LoVo (cell line): ENCODE results near the gene SYT17.

ENCODE experiments used
- DNase-seq: peaks from one replicate; pipeline ENCODE4 v3.0.0-alpha.2; 2016; ENCODE audit warnings: low spot score

SYT17 gene, protein sequence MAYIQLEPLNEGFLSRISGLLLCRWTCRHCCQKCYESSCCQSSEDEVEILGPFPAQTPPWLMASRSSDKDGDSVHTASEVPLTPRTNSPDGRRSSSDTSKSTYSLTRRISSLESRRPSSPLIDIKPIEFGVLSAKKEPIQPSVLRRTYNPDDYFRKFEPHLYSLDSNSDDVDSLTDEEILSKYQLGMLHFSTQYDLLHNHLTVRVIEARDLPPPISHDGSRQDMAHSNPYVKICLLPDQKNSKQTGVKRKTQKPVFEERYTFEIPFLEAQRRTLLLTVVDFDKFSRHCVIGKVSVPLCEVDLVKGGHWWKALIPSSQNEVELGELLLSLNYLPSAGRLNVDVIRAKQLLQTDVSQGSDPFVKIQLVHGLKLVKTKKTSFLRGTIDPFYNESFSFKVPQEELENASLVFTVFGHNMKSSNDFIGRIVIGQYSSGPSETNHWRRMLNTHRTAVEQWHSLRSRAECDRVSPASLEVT

DNA sequence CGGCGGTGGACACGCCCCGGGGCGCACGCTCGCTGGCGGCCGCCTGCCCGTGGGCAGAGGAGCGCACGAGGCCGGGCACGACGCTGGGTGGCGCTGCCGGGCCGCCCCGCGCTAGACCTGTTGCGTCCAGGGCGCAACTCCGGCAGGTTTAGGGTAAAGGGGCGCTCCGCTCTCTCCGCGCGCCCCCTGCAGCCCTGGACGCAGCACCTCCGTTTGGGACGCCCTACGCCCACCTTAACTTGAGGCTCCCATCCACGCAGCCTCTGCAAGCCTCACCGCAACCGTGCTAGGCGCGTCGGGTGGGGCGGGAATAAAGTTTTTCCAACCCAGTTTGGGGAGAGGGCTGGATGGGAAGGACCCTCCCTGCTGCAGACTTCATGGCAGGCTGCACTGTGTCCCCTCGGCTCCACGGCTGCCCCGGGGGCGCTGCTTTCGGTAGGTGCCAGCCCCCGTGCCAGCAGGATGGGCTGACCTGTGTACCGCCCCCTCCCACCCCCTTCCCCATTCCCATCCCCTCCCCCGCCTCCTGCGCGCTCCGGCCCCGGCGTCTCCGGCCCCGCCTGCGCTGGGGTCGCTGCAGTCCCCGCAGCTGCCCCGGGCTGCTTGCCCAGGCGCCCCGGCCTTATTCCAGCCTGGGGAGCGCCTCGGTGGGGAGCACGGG, at the start of gene SYT17:
SYT17 (plus strand) TSS at position 531 of the 661 bp plus-strand sequence. CDS start 407 bp downstream, outside the sequence.
- DNase-seq, result peak; percentile 89

DNA sequence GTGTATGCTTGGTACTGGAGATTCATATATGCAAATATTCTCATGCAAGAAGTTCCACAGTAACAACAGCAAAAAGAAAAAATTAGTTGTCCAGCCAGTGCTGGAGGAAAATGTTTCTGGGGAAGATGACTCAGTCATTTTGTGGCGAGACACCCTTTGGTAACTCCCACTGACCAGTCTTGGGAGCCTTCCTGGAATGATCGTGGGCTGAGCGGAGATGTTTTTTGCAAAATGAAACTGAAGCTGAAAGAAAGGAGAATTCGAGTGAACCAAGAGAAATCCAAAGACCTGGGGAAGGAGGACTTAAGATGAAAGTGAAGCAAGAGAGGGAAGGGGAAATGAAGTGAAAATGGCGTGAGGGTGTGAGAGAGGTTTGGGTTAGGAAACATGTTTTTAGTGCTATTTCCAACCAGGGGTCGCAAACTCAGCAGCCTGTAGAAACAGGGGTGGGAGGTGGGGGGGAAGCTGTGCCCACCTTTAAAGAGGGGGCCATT, 49.1 kb upstream of the SYT17 start:
- no peak for DNase-seq

DNA sequence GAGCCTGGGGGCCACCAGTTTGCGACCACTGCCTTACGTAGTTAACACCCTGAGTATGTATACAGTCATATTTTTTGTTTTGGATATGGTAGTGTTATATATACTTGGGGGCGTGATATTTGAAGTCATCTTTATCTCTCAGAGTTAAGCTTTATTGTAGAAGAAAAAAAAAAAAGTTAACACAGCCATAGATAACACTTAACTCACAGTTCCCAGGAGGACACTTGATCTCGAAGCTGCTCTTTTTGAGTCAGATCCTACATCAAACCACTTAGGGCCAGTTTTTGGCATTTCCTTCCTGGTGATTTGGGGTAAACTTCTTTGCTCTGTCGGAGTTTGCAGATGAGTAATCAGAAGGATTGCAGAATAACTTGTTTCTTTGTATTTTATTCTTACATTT, 48.5 kb upstream of the SYT17 start:
- DNase-seq, result no peak

DNA sequence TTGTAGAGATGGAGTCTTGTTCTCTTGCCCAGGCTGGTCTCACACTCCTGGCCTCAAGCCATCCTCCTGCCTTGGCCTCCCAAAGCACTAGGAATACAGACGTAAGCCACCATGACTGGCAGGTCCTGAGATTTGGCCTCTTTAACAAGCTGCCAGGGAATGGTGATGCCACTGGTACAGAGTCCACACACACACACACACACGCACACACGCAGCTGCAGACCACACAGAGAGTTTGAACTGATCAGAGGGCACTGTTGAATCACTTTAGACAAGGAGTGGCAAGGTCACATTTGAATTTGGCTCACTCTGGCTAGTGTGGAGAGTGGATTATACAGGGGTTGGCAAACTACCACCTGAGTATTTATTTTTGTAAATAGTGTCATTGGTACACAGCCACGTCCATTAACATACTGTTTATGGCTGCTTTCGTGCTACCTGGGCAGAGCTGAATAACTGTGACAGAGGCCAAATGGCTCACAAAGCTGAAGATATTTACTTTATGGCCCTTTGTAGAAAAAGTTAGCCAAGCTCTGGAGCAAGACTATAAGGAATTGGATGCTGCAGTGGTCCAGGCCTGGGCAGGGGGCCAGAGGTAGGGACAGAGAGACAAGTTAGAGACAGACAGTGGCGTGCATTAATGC, 44.4 kb upstream of the SYT17 start:
- no peak for DNase-seq

DNA sequence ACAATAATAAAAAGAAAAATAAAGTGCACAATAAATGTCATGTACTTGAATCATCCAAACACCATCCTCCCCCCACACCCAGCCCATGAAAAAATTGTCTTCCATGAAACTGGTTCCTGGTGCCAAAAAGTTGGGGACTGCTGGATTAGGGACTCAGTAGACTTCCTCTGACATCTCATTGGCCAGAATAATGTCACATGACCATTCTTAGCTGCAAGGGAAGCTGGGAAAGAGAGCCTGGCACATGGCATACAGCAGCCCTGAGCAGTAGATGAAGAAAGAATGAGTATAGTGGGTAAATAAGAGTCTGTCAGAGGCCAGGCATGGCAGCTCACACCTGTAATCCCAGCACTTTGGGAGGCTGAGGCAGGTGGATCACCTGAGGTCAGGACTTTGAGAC, 41.7 kb upstream of the SYT17 start:
- DNase-seq, result no peak

DNA sequence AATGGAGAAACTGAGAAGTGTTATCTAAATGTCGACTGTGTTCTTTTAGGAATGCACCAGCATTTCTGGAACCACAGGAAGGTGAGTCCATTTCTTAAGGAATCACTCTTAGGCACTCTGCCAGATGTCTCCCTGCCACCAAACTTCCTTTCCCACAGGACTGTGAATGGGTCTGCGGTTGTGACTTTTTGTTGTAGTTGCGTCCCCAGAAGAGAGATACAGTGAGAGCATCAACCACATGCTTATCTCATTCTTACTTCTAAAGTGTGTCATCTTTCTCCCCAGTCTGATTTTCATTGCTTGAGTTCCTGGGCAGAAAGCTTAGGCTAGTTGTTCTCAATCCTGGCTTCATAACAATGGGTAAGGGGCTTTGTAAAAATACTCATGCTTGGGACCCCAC, 40.8 kb upstream of the SYT17 start:
- no peak for DNase-seq

DNA sequence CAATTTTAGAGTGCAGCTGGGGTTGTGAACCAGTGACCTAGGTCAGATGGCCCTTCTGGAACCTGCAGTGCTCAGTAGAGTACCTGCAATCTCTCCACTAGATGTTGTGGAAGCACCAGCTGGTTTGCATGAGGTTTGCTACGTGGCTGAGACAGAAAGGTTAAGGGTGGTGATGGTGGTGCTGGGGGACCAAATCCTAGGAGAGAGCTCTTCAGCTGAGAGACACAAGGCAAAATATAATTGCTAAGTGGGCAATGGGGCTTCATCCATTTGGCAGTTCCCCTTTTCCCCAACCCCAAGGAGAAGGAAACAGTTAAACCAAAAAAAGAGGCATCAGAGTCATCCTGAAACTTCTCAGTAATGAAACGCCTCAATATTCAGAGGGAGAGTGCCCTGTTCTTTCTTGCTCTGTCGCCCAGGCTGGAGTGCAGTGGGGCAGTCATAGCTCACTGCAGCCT, 40.3 kb upstream of the SYT17 start:
- no peak for DNase-seq

DNA sequence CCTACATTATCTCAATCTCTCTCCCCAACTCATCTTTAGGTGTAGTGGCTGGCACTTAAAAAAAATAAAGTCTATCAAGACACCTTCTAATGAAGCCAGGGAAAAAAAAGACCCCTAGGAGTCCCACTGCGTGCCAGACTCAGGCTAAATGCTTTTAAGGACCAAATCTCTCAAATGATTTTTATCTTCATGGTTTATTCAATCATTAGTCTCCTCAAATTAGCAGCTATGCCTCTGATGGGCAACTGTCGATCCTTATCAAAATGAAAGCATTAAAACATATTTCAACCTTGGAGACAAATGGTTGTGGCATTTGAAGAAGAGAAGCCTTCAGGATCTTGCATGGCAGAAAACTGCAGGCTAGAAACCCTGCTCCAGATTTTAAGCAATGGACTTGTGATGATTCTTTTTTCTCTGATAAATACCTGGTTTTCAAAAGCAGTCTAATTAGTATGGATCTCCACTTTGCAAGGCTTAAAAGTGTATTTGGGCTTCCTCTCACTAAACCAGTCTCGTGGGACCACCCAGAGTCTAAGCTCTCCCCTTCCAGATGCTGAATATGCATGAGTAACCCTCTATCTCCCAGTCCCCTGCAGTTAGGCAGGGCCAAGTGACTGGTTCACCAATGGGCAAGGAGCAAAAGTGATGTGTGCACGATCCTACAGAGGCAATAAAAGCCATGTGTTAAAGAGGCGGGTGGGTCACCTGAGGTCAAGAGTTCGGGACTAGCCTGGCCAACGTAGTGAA, 39.4 kb upstream of the SYT17 start:
- no peak for DNase-seq

DNA sequence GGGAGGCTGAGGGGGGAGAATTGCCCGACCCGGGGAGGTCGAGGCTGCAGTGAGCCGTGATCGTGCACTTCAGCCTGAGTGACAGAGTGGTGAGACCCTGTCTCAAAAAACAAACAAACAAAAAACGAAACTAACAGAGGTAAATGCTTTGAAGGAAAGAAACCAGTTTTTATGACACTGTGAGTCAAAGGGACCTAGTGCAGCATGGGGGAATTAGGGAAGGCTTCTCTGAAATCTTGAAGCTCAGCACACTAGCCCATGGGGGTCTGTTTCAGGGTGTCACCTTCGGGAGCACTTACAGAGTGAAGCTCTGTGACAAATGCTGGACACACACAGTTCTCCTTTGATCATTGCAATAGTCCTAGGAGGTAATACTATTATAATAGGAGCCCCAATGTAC, 37.7 kb upstream of the SYT17 start:
- no peak for DNase-seq

DNA sequence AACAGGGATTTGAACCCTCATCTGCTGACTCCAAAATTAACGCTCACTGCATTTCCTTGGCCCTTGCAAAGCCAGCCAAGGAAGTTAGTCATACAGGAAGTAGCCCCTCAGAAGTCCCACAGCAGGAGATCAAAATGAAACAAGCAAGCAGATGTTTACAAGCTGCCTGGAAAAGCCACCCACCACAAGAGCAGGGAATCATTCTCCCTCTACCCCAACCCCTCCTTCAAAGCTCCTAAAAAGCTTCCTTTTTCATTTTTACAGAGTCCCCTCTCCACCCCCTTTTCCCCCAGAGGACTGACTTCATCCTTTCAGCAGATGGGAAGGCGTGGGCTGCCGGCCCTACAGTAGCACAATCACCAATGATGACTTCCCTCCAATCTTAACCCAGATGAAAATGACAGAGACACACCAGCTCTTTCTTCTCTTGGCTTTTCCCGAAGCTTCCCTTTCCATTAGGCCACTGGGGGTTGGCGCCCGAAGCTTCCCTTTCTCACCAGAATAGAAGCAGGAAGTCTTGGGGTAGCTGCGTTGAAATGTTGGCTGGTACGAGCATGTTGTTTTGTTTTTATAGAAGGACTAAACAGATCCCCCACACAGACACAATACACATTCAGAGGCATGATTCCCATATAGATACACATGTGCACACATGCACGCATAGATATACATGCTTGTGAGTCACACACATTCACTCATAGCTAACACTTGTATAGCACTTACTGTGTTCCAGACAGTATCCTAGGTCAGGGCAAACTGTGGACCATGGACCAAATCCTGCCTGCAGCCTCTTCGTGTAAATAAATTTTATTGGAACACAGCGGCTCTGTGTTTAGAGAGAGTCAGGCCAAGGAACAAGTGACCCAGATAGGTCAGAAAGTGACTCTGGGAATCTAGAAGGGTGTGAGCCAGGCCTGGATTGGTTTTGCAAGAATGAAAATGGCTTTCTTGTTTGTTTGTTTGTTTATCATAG, 36.9 kb upstream of the SYT17 start:
- peak; percentile 68 for DNase-seq

DNA sequence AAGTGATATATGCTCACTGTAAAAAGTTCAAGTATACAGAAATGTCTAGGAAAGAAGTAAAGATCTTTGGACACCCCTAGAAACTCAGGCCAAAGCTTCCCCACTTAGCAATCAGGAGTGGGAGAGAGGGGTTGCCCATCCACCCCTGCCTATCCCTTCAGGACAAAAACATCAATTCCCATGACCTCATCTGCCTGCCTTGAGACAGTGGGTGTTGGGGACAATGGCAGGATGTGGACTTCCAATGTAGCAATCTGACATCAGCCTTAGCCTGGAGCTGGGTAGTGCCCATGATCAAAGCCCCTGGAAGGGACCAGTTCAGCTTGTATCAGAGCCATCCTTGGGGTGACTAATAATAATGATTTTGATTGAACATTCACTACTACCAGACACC, 36.2 kb upstream of the SYT17 start:
- no peak for DNase-seq

DNA sequence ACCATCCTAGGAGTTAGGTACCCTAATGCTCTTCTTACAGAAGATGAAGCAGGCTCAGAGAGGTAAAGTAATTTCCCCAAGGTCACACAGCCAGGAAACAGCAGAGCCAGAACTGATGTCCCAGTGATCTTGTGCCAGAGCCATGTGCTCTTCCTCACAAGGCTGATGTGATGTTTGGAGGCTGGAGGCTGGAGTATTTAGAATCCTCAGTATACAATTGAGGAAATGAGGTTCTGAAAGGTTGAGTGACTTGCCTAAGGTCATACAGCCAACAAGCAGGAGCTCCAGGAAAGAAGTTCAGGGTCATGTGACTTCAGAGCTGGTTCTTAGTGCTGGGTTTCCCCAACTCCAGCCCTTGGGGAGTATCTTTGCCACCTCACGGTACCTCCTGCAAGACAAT, 35.8 kb upstream of the SYT17 start:
- no peak for DNase-seq

DNA sequence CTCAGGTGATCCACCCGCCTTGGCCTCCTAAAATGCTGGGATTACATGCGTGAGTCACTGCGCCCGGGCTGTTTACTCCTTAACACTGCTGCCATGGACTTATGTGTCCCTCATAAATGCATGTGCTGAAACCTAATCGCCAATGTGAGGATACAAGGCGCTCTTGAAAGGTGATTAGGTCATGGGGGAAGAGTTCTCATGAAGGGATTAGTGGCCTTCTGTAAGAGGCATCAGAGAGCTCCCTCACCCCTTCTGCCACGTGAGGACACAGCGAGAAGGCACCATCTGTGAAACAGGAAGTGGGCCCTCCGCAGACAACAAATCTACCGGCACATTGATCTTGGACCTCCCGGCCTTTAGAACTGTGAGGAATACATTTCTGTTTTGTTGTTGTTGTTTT, 35.1 kb upstream of the SYT17 start:
- no peak for DNase-seq

DNA sequence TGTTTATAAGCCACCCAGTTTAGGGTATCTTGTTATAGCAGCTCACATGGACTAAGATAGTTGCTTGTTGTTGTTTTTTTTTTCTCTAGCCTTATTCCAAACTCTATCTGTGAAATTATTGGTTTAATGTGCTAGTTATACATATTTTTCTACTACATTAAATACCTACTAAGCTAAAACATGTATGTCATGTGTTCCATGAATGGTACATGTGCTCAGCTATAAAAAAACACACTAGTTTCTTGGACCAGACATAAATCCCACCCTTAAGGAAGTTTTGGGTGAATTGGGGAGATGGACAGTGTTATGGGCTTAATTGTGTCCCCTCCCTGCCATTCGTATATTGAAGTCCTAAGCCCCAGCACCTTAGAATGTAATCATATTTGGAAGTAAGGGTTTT, 34.4 kb upstream of the SYT17 start:
- DNase-seq, result no peak

DNA sequence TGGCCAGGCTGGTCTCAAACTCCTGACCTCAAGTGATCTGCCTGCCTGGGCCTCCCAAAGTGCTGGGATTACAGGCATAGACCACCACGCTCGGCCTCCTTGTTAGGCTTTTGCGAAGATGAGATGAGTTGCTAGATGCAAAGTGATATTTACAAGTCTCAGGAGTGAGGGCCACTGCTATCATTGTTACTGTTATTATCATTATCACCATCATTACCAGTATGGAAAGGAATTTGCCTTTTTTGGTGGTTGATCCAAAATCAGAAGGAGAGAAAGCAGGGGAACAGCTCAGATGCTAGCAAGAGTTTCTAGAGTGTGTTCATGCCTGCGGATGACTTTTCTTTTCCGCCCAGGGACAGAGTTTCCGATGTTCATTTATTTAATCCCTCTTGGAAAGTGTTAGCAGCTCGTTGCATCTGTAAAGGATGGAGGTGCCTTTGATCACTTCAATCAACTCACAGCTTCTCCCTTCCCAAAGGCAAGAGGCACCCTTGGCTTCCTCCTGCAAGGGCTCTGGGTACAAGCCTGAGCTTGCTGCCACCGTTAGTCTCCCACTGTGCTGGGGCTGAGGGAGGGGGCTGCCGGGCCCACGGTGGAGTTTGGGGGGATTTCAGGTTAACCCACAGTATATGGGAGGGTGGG, 32.7 kb upstream of the SYT17 start:
- DNase-seq, result no peak

DNA sequence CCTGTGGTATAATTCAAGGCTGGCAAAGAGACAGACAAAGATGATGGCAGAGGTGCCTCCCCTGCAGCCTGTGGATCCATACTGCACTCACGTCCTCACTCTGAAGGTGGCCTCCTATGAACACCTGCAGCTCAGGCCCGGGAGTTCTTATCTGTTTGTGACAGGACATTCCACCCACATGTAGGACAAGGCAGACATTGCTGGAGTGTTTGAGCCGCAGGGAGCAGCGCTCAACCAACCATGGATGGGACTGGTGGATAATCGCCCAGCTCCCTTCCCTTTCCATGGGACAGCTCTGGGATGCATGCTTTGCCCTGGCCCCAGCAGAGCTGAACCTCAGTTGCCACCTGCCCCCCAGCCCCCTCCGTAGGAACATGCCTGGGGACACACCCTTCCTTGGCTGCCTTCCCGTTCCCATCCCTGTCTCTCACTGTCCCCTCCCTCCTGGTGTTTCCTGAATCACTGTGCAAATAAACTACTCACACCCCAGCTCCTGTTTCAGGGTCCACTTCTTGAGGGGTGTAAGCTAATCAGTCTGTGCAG, 32.1 kb upstream of the SYT17 start:
- peak; percentile 86 for DNase-seq

DNA sequence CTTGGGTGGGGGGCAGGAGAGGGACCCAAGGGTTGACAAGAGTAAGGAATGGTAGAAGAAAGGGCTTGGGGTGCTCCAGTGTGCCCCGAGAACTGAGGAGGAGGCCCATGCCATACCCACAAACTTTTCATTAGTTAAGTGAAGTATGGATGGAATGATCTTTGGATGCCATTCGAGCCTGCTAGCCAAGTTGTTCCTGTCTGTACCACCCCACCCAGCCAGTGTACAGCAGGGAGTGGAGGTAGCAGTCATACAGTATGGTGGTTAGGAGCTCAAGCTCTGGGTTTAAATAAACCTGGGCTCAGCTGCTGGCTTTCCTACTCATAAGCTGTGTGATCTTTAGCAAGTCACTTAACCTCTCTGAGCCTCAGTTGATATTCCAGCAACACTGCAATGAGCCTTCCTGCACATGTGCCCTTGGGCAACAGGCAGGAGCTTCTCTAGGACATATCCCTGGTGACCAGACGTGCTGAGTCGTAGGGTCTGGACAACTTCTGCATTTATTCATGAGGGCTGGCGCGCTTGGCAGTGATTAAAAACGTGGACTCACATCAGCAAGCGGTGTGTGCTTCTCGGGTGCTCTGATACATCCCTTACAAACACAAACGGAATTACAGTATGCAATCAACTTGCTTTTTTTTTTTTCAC, 31.4 kb upstream of the SYT17 start:
- DNase-seq, result no peak

DNA sequence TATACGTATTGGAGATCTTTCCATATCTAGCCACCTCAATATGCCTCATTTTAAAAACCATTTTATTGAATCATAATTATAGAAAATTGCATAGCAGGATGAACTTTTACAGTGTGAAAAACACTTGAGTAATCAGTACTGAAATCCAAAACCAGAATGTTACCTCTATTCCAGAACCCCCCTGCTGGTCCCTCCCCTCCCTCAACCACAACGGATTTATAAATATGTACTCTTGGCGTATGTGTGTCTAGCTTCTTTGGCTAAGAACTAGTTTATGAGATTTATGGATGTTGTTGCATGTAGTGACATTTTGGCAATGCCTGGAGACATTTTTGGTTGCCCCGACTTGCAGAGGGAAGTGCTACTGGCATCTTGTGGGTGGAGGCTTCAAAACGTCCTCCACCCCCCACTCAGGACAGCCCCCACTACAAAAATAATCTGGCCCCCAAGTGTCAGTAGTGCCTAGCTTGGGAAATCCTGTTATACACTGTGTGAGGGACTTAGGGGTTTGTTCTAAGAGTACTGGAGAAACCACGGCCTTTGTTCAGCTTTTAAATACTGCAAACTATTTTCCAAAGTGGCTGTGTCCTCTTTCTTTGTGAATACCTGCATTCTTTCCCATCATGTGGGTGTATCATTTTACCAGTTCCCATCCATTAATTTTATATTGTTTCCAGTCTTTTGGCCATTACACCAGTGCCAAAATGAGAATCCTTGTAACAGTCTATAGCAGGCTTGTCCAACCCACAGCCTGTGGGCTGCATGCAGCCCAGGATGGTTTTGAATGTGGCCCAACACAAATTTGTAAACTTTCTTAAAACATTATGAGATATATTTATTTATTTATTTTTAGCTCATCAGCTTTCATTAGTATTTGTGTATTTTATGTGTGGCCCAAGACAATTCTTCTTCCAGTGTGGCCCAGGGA, 30.6 kb upstream of the SYT17 start:
- DNase-seq, result no peak
